Stomach (tissue), 9 donors: ENCODE results near the gene FLT1. TPM values are rescaled to one million over a fixed set of nuclear protein-coding genes. Genes with fewer than 3 reads are reported as not detected.

Experiments used
- DNase-seq, 2 donors: peaks; one replicate each; pipeline versions ENCODE4 v3.0.0 to v3.0.0-alpha.2; 2013 to 2019
- H3K27ac ChIP-seq, 5 donors: fragments of 200-600 bp in 4 of 5; sonication (generic) in 4 of 5; one replicate each; pipeline ENCODE4 v1.5.1; 2013 to 2019; ENCODE audit warnings: mild to moderate bottlenecking in 1 of 5, moderate library complexity in 1 of 5
- H3K27me3 ChIP-seq, 3 donors: fragments of 200-600 bp; sonication (generic); one replicate each; pipeline ENCODE4 v1.5.1; 2017 to 2019; ENCODE audit warnings: mixed run types in 1 of 3
- H3K36me3 ChIP-seq, 4 donors: fragments of 200-600 bp; sonication (generic); 1 replicate in 3 of 4; 2 replicates in 1 of 4; pipeline ENCODE4 v1.5.1; 2016 to 2019
- H3K4me1 ChIP-seq, 4 donors: fragments of 200-600 bp; sonication (generic); one replicate each; pipeline ENCODE4 v1.5.1; 2016 to 2019
- H3K4me3 ChIP-seq, 4 donors: fragments of 200-600 bp; sonication (generic) in 3 of 4; one replicate each; pipeline ENCODE4 v1.5.1; 2016 to 2019; ENCODE audit warnings: mild to moderate bottlenecking in 1 of 4
- H3K9me3 ChIP-seq, 4 donors: fragments of 200-600 bp; sonication (generic); one replicate each; pipeline ENCODE4 v1.5.1; 2016 to 2019
- EP300 ChIP-seq: sonication (generic); formaldehyde crosslinking; IDR thresholded peaks from one replicate; pipeline ENCODE4 v1.6.1; 2017; ENCODE audit warnings: antibody characterized with exemption
- POLR2A ChIP-seq, 4 donors: fragments of 450-650 bp; IDR thresholded peaks; one replicate each; pipeline ENCODE4 v1.6.1; 2016; ENCODE audit warnings: antibody characterized with exemption in 4 of 4, control low read depth in 2 of 4, mild to moderate bottlenecking in 1 of 4, moderate library complexity in 1 of 4
- POLR2AphosphoS5 ChIP-seq, 3 donors: sonication (generic); formaldehyde crosslinking; IDR thresholded peaks; one replicate each; pipeline ENCODE4 v1.6.1; 2016; ENCODE audit warnings: antibody characterized with exemption in 3 of 3
- WGBS, 5 donors: extraction: QIAGEN DNeasy Blood & Tissue Kit in 3 of 5; methylation state at CpG; one replicate each; pipeline versions ENCODE4 v1.1.5 to v1.1.7; 2013 to 2018; 5-methylcytosine and 5-hydroxymethylcytosine counted together
- intact Hi-C: fragments of 100-400 bp; cut with DNase I; formaldehyde crosslinking; loops from one replicate; pipeline ENCODE4 v1.15.1; 2023; ENCODE audit warnings: low total_unique reads
- polyA plus RNA-seq, 3 donors: library from polyadenylated mRNA; stranded (reverse); fragments of 200-250 nt; gene quantifications; one replicate each; pipeline ENCODE4 v1.2.3, GENCODE V29; 2013
- total RNA-seq, 5 donors: library from RNA; depleted of rRNA; stranded (reverse); fragments of >200 nt; gene quantifications; one replicate each; pipeline versions ENCODE4 v1.1.0 to v1.2.3, GENCODE V29; 2014 to 2016
- TF ChIP-seq, protein P1 (sequence below), 7 experiments: fragments of 450-650 bp in 4 of 7; fragments of 200-600 bp in 3 of 7; sonication (generic) in 3 of 7; IDR thresholded peaks; one replicate each; pipeline ENCODE4 v1.5.1; 2016 to 2019; ENCODE audit warnings: antibody characterized with exemption in 7 of 7, control low read depth in 2 of 7, mild to moderate bottlenecking in 1 of 7
- donor health status: healthy with polysubstance abuse.
- donor health status: Bipolar disorder and iron deficiency.
- donor health status: healthy.

FLT1 gene
- total and polyA plus RNA-seq, 8 donors, result 1.00 to 41.9 (median 3.6) TPM; not detected in 1

DNA sequence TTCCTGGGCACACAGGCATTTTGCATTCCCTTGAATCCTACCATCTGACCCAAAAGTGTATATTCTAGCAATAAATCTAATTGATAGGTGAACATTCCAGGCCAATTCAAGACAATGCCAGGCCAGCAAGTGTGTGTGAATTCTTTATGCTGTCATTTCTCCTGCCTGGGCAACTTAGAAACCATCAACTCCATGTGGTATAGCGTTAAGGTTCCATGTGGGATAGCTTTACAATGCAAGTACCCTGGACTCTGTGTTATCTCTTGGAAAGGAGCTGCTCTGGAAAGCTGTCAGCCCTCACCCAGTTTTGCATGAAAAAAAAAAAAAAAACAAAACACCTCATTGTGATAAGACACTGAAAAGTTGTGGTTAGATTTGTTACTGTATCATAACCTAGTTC is 15.6 kb upstream of the FLT1 start:
- WGBS, 5 donors, result 54 to 81% (median 59%) methylated on average over 1 of the region's 1 CpG
- no peak for DNase-seq
- intact Hi-C loops, result no loop called here
- H3K27ac ChIP-seq, result no peak overlapping the region
- no peaks in the 10 kb centered on the region for H3K36me3 ChIP-seq
- H3K4me1 ChIP-seq, result no peaks in the 10 kb centered on the region
- H3K9me3 ChIP-seq, result peaks cover 0 to 15% (median 6%) of the 10 kb centered on the region in 4 donors
- H3K27me3 ChIP-seq, result peaks cover 0 to 1% (median 0%) of the 10 kb centered on the region in 3 donors
- TF ChIP-seq POLR2A (IDR thresholded peaks at IDR 0.05) (no peak), POLR2AphosphoS5 (IDR thresholded peaks at IDR 0.05) (no peak)
- no peak overlapping the region for H3K4me3 ChIP-seq

DNA sequence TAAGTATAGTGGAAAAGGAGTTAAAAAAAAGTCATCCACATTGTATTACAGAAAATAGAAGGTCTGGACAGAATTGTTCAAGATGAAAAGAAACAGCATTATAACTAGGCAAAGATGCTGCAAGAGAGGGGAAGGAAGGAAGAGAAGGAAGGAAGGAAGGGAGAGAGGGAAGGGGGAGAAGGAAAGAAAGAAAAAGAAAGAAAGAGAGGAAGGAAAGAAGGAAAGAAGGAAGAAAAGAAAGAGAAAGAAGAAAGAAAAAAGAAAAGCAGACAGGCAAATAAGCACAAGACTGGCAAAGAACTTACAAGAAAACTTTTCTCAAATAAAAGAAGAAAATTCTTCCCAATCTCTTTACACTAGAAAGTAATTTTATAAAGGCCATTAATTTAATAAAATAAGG is 15.1 kb upstream of the FLT1 start:
- intact Hi-C loops, result no loop called here
- no peak for TF ChIP-seq POLR2A (IDR thresholded peaks at IDR 0.05)
- H3K4me1 ChIP-seq, result no peaks in the 10 kb centered on the region

DNA sequence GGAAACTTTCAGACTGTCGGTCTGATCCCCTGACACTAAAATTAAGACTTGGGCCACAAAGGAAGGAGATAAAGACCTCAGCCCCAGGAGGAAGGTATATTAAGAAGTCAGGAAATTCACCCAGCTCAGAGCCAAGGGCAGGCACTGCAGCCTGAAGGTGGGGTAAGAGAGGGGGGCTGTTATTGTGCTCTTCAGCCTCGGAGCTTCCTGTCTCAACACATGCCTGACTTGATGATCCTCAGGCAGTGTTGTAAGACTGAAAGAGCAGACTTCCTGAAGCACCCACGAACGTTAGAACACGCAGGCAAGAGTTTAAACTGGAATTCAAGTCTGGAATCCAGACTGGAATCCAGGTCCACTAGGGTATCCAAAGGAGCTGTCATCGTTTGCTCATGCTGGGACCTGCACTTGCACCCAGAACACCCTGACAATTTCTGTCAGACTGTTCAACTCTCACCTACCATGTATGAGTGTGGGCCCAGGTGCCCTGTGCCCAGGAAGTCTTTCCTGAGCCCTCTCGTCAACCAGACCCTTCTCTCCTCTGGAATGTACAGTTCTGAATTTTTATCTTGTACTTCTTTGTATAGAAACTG is 10.7 kb upstream of the FLT1 start:
- Histone ChIP-seq H3K4me1 (no peaks in the 10 kb centered on the region), H3K27ac (no peak overlapping the region), H3K27me3 (peaks cover 0 to 5% (median 0%) of the 10 kb centered on the region in 3 donors), H3K4me3 (no peak overlapping the region), H3K9me3 (no peaks in the 10 kb centered on the region), H3K36me3 (no peaks in the 10 kb centered on the region)
- WGBS, 5 donors, result 45 to 69% (median 65%) methylated on average over 7 of the region's 7 CpGs
- DNase-seq, result peak in 1 of 2 donors; percentile 24
- TF ChIP-seq, protein P1, sequence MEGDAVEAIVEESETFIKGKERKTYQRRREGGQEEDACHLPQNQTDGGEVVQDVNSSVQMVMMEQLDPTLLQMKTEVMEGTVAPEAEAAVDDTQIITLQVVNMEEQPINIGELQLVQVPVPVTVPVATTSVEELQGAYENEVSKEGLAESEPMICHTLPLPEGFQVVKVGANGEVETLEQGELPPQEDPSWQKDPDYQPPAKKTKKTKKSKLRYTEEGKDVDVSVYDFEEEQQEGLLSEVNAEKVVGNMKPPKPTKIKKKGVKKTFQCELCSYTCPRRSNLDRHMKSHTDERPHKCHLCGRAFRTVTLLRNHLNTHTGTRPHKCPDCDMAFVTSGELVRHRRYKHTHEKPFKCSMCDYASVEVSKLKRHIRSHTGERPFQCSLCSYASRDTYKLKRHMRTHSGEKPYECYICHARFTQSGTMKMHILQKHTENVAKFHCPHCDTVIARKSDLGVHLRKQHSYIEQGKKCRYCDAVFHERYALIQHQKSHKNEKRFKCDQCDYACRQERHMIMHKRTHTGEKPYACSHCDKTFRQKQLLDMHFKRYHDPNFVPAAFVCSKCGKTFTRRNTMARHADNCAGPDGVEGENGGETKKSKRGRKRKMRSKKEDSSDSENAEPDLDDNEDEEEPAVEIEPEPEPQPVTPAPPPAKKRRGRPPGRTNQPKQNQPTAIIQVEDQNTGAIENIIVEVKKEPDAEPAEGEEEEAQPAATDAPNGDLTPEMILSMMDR (IDR thresholded peaks at IDR 0.05), result no peak
- no peak for TF ChIP-seq POLR2AphosphoS5 (IDR thresholded peaks at IDR 0.05)
- no peak for TF ChIP-seq EP300
- no peak for TF ChIP-seq POLR2A (IDR thresholded peaks at IDR 0.05)
- intact Hi-C loops, result no loop called here

More for the DNA sequence above, 15.1 kb upstream of the FLT1 start:
- Histone ChIP-seq H3K27ac (no peak overlapping the region), H3K36me3 (no peaks in the 10 kb centered on the region), H3K27me3 (no peaks in the 10 kb centered on the region), H3K4me3 (no peak overlapping the region), H3K9me3 (peaks cover 0 to 12% (median 4%) of the 10 kb centered on the region in 4 donors)
- no peak for DNase-seq

DNA sequence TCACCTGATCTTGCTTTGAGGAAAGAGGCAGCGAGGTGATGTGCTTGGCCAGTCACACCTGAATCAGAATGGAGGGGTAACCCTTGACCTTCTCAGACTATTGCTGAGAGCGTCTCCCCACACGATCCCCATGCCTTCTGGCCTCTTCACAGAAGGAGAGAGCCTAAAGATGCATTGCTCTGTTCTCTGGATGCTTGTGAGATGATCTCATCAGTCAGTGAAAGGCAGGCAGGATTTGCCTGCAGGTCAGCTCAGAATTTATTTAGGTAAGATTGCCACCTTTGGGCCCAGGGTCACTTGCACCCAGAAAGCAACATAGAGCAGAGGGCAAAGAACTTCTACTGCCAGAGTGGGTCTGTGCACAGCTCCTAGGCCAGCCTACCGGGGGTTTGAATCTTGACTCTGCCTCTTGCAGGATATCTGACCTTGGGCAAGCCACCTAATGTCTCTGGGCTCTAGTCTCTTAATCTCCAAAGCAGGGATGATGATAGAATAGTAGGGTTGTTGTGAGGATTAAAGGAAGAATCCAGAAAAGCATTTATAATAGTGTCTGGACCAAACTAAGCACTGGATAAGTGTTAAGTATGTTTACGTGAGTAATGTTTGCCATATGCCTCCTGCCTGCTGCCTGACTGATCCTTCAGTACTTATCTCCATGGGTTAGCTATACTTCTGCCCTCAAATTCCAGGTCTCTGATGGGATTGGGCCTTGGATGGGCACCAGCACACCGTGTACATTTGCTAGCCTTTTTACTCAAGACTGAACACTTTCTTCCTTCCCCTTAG is 8.4 kb upstream of the FLT1 start:
- DNase-seq, result no peak
- Histone ChIP-seq H3K4me3 (no peak overlapping the region), H3K4me1 (no peaks in the 10 kb centered on the region), H3K27me3 (peaks cover 0 to 10% (median 5%) of the 10 kb centered on the region in 3 donors), H3K9me3 (no peaks in the 10 kb centered on the region), H3K36me3 (no peaks in the 10 kb centered on the region), H3K27ac (no peak overlapping the region)
- TF ChIP-seq, protein P1 (IDR thresholded peaks at IDR 0.05), result no peak
- TF ChIP-seq POLR2A (IDR thresholded peaks at IDR 0.05) (no peak), POLR2AphosphoS5 (IDR thresholded peaks at IDR 0.05) (no peak)
- WGBS, 5 donors, result 56 to 71% (median 61%) methylated on average over 6 of the region's 6 CpGs
- intact Hi-C loops, result no loop called here

DNA sequence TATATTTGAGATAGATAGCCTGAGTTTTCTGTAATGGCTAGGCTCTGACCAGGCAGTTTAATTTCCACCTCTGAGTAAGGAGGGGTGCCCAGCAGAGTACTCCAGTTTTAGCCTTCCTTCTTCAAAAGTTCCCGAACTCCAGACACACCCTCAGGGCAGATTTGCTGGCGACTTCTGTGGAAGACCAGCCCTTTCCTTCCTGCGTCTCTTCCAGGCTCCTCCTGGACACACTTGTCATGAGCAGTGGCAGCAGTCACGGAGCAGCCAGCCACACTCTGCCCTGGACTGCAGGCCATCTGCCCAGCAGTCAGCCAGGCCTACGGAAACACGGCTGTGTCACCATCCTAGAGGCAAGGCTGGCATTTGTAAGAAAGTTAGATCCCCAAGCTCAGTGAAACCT is 6.6 kb upstream of the FLT1 start:
- intact Hi-C loops, result no loop called here
- H3K36me3 ChIP-seq, result no peaks in the 10 kb centered on the region
- DNase-seq, result no peak
- TF ChIP-seq EP300 (no peak), POLR2A (IDR thresholded peaks at IDR 0.05) (no peak), POLR2AphosphoS5 (IDR thresholded peaks at IDR 0.05) (peak in 2 of 3 donors; percentile 13 to 56)
- TF ChIP-seq, protein P1 (IDR thresholded peaks at IDR 0.05), result no peak
- no peak overlapping the region for H3K27ac ChIP-seq
- peaks cover 0 to 29% (median 8%) of the 10 kb centered on the region in 3 donors for H3K27me3 ChIP-seq
- no peaks in the 10 kb centered on the region for H3K9me3 ChIP-seq
- WGBS, 5 donors, result 74 to 85% (median 79%) methylated on average over 6 of the region's 6 CpGs
- H3K4me1 ChIP-seq, result no peaks in the 10 kb centered on the region
- no peak overlapping the region for H3K4me3 ChIP-seq
